ENCODE results near the gene ZBTB37. TPM values are rescaled to one million over a fixed set of nuclear protein-coding genes. Genes with fewer than 3 reads are reported as not detected.
"Not testable (repeated sequence)": the region's sequence is repeated elsewhere in the genome, so short reads cannot be mapped to it uniquely, and the experiment has no call there.

Gene ZBTB37, protein sequence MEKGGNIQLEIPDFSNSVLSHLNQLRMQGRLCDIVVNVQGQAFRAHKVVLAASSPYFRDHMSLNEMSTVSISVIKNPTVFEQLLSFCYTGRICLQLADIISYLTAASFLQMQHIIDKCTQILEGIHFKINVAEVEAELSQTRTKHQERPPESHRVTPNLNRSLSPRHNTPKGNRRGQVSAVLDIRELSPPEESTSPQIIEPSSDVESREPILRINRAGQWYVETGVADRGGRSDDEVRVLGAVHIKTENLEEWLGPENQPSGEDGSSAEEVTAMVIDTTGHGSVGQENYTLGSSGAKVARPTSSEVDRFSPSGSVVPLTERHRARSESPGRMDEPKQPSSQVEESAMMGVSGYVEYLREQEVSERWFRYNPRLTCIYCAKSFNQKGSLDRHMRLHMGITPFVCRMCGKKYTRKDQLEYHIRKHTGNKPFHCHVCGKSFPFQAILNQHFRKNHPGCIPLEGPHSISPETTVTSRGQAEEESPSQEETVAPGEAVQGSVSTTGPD
- 10 to 100 TPM; 15.6 to 19.7 TPM for total RNA-seq

DNA sequence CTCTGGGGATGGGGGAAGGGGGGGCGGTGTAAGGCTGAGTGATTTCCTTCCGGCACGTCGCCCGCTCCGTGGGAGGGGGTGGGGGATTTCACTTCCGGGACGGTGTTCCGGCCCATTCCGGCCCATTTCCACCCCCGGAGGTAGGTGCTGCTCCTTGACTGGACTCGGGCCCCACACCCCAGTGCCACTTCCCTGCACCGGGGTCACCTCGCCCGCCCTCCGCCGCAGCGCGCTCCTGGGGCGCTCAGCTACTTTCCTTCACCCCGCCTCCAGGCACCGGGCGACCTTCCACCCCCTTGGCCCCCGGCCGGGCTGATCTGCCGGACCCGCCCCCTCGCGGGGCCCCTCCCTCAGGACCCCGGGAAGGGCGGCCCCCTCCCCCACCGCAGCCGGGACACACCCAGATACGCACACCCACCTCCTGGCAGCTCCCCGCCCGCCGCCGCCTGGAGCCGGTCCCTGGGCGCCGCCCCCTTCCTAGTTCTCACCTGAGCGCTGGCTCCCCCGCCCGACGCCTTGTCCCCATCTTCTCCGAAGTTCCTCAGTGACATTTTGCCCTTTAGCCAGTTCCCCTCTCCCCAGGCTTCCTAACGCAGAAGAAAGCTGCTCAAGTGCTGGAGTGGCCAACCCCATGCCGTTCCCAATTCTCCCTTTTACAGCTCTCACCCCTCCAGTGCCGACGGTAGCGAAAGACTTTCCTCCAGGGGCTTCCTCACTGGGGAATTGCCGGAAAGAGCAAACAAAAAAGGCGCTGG, at the start of gene ZBTB37:
Gene ZBTB37, plus strand, starts transcription at position 115 of the 755 bp plus-strand sequence. CDS start 1,846 bp downstream, outside the sequence.
- H3K27me3 Mint-ChIP-seq: no peaks in the 10 kb centered on the region
- H3K4me1 Mint-ChIP-seq (ENCODE audit: low read depth in 2 of 2): peaks cover 59 to 82% of the 10 kb centered on the region in 2 donors
- peak within 1 kb of the TSS; percentile 89 to 92 for H3K27ac Mint-ChIP-seq

DNA sequence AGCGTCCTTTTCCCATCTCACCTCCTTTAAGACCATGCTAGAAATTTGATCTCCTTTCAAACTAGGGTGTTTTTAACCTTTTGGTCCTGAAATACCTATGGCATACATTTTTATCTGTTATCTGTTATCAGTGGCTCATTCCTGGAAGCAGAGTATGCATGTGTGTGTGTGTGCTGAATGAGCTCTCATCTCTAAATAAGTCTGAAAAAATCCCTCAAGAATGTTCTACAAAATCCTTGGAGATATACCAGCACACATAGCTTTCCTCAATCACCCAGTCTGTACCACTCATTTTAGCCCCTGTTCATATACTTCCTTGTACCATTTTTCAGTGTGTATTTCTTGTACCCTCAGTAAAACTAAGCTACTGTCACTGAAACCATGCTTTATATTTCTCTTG, 49.7 kb upstream of the ZBTB37 start:
- ATAC-seq (no peak), DNase-seq (ENCODE audit: low spot score) (no peak)
- Mint-ChIP-seq H3K9me3 (no peaks in the 10 kb centered on the region), H3K4me3 (no peak overlapping the region), H3K27me3 (no peaks in the 10 kb centered on the region), H3K27ac (no peak overlapping the region), H3K4me1 (ENCODE audit: low read depth in 2 of 2) (peaks cover 29 to 32% of the 10 kb centered on the region in 2 donors), H3K36me3 (peaks cover 28% of the 10 kb centered on the region)

More for the DNA sequence above, at the start of gene ZBTB37:
- peak within 1 kb of the TSS; percentile 99 for H3K4me3 Mint-ChIP-seq
- H3K36me3 Mint-ChIP-seq: peaks cover 47% of the 10 kb centered on the region
- H3K9me3 Mint-ChIP-seq: no peaks in the 10 kb centered on the region
- peak; percentile 69 to 71 for ATAC-seq
- peak; percentile 90 for DNase-seq (ENCODE audit: low spot score)

DNA sequence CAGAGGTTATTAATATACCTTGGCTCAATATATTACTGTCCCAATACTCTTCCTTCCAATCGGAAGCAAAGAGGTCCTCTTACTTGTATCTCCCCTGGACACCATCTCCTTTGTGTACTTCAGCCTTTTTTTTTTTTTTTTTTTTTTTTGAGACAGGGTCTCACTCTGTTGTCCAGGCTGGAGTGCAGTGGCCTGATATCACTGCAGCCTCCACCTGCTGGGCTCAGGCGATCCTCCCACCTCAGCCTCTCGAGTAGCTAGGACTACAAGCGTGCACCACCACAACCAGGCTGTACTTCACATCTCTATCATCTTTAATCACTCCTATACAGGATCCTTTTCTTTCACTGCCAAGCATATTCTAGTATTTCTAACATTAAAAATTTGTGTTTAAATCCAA, 46.5 kb upstream of the ZBTB37 start:
- peak overlapping the region in 1 of 2 donors; percentile 18 for H3K27ac Mint-ChIP-seq
- peaks cover 30% of the 10 kb centered on the region in 2 donors for H3K4me1 Mint-ChIP-seq (ENCODE audit: low read depth in 2 of 2)
- H3K27me3 Mint-ChIP-seq: no peaks in the 10 kb centered on the region
- DNase-seq (ENCODE audit: low spot score) (no peak), ATAC-seq (no peak)
- H3K4me3 Mint-ChIP-seq: peak overlapping the region; percentile 95
- H3K36me3 Mint-ChIP-seq: peaks cover 23% of the 10 kb centered on the region
- H3K9me3 Mint-ChIP-seq: no peaks in the 10 kb centered on the region

DNA sequence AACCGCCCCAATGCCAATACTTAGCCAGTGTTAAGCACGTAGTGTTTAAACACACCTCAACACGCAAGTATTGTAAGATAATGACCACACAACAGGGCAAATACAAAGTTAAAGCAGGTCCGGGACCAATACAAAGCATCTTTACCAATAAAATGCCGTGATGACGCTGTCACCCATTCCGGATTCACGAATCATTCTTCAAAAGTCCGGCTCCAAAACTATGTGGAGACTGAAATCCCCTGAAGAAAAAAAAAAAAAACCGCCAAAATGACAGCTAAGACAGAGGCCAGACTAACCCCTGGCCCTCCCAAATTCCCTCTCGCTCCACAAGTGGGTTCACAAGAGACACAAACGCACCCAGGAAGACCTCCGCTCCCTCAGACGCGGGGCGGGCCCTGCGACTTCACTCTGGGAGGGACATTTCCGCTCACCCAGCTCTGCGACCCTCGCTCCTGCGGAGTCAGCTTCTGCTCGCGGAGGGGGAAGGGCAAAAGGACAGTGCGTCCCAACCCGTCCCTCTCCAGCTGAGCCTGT, 44.3 kb upstream of the ZBTB37 start:
- no peaks in the 10 kb centered on the region for H3K9me3 Mint-ChIP-seq
- peak; percentile 80 for DNase-seq (ENCODE audit: low spot score)
- no peaks in the 10 kb centered on the region for H3K27me3 Mint-ChIP-seq
- H3K4me3 Mint-ChIP-seq: peak overlapping the region; percentile 95
- H3K4me1 Mint-ChIP-seq (ENCODE audit: low read depth in 2 of 2): peaks cover 33 to 36% of the 10 kb centered on the region in 2 donors
- ATAC-seq: peak; percentile 76
- H3K36me3 Mint-ChIP-seq: peaks cover 16% of the 10 kb centered on the region
- peak overlapping the region; percentile 93 to 100 for H3K27ac Mint-ChIP-seq

DNA sequence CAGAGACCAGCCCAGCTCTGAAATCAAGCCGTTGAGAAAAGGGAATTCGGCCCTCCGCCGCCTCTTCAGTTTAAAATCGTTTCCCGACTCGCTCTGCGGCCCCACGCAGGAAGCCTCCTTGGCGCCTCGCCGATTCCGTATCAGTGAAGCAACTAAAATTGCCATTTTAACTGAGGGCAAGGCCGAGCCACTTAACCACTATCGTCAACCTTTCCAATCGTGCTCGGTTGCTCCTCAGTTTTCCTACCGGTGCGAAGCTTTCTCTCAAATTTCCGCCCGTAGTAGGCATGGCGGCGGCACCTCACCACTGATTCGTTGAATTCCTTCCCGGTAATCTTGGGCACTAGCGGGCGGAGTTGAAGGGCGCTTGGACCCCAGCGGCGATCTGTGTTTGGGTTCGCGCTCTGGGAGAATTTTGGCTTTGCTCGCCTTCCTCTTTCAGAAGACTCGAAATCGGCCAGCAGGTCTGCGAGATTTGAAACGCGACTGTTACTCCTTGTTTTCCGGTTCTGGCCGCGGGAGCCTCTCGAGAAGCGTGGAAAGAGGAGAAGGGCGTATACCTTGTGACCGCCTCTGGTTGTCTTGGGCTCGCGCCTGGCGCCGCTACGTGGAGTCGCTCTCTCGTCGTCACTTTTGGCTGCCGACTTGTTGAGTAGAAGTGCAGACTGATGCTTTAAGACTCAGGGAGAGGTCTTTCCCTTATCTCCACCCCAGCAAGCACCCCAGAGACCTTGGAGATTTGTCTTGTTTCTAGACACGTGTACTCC, 43.7 kb upstream of the ZBTB37 start, which contains the start of the genes CENPL and DARS2:
Gene CENPL, minus strand, starts transcription at position 569 of the 767 bp plus-strand sequence. CDS start 13,584 bp downstream, outside the sequence.
Gene DARS2, plus strand, starts transcription at position 359 of the 767 bp plus-strand sequence. CDS start 557 bp downstream, outside the sequence.
- ATAC-seq (peak; percentile 91 to 95), DNase-seq (ENCODE audit: low spot score) (peak; percentile 93)
- peak within 1 kb of the TSS; percentile 93 to 100 for H3K27ac Mint-ChIP-seq
- H3K4me3 Mint-ChIP-seq: peak within 1 kb of the TSS; percentile 95
- peaks cover 33 to 40% of the 10 kb centered on the region in 2 donors for H3K4me1 Mint-ChIP-seq (ENCODE audit: low read depth in 2 of 2)
- H3K36me3 Mint-ChIP-seq: peaks cover 16% of the 10 kb centered on the region
- H3K27me3 Mint-ChIP-seq: no peaks in the 10 kb centered on the region
- H3K9me3 Mint-ChIP-seq: no peaks in the 10 kb centered on the region

DNA sequence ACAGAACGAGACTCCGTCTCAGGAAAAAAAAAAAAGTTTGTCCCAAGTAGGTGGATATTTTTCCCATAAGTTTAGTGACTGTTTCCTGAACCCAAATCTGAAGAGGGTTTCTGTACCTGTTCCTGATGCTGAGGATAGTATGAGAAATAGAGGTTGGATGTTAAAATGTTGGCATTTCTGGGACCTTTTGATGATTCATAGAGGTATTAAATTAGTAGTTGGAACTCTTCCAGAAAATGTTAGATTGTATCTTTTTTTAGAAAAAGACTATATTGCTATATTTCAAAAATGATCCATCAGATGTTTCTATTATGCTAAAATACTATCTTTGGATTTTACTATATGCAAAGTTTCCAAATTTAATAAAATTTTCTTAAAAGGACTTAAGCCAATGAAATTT, 40.6 kb upstream of the ZBTB37 start:
- DNase-seq (ENCODE audit: low spot score): no peak

DNA sequence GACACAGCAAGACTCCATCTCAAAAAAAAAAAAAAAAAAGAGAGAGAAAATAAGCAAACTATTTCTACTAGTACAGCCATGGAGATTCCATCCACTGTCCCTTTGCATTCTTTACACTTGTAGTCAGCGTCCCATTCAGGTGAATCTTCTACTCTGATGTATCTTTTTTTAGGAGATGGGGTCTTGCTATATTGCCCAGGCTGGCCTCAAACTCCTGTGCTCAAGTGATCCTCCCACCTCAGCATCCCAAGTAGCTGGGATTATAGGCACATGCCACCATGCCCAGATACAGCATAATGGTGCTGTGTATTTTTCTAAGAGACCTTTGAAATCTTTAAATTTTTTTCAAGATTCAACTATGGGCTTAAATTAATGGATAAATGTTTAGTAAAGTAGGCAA, 35.4 kb upstream of the ZBTB37 start:
- DNase-seq (ENCODE audit: low spot score) (no peak), ATAC-seq (no peak)
- Mint-ChIP-seq H3K9me3 (no peaks in the 10 kb centered on the region), H3K36me3 (no peaks in the 10 kb centered on the region), H3K27me3 (no peaks in the 10 kb centered on the region), H3K27ac (no peak overlapping the region), H3K4me1 (ENCODE audit: low read depth in 2 of 2) (peaks cover 0 to 11% of the 10 kb centered on the region in 2 donors), H3K4me3 (no peak overlapping the region)

More for the DNA sequence above, 40.6 kb upstream of the ZBTB37 start:
- H3K9me3 Mint-ChIP-seq: no peaks in the 10 kb centered on the region
- peaks cover 27 to 32% of the 10 kb centered on the region in 2 donors for H3K4me1 Mint-ChIP-seq (ENCODE audit: low read depth in 2 of 2)
- no peaks in the 10 kb centered on the region for H3K27me3 Mint-ChIP-seq
- H3K36me3 Mint-ChIP-seq: peaks cover 10% of the 10 kb centered on the region
- H3K4me3 Mint-ChIP-seq: no peak overlapping the region
- no peak for ATAC-seq
- no peak overlapping the region for H3K27ac Mint-ChIP-seq

DNA sequence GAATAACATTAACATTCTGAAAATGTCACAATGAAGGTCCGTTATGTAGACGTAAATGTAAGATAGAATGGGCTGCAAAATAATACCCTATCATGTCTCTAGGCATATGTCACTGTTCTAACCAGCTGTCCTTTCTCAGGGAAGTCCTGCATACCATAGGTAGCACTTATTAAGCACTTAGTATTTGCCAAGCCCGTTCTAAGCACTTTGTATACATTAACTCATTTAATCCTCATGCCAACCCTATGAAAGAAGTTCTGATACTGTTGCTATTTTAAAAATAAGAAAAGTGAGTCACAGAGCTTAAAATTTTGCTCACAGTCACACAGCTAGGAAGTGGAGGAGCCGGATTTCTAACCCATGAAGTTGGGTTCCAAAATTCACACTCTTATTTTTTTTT, 16.1 kb upstream of the ZBTB37 start:
- DNase-seq (ENCODE audit: low spot score) (no peak), ATAC-seq (no peak)
- no peaks in the 10 kb centered on the region for H3K27me3 Mint-ChIP-seq
- no peak overlapping the region for H3K27ac Mint-ChIP-seq
- no peak overlapping the region for H3K4me3 Mint-ChIP-seq
- H3K9me3 Mint-ChIP-seq: no peaks in the 10 kb centered on the region
- peaks cover 0 to 2% of the 10 kb centered on the region in 2 donors for H3K4me1 Mint-ChIP-seq (ENCODE audit: low read depth in 2 of 2)
- H3K36me3 Mint-ChIP-seq: peaks cover 14% of the 10 kb centered on the region

DNA sequence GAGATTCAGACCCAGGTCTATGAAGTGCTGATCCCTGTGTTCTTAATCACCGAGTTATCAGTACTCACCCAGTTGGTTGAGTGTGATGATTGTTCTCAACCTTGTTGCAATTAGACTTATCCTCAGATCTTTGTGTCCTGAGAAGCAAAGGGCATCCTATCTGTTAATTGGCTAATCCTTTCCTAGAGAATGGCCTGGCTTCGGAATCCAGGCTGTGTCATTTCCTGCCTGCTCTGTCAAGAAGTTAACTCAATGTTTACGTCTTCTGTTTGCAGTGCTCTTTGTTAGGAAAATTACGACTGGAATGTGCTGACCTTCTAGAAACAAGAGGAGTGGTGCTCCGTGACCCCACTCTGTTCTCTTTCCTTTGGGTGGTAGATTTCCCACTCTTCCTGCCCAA, 15.1 kb upstream of the ZBTB37 start:
- ATAC-seq (no peak), DNase-seq (ENCODE audit: low spot score) (no peak)
- Mint-ChIP-seq H3K4me3 (no peak overlapping the region), H3K27ac (no peak overlapping the region), H3K36me3 (peaks cover 20% of the 10 kb centered on the region), H3K9me3 (no peaks in the 10 kb centered on the region), H3K27me3 (no peaks in the 10 kb centered on the region), H3K4me1 (ENCODE audit: low read depth in 2 of 2) (peaks cover 0 to 1% of the 10 kb centered on the region in 2 donors)

DNA sequence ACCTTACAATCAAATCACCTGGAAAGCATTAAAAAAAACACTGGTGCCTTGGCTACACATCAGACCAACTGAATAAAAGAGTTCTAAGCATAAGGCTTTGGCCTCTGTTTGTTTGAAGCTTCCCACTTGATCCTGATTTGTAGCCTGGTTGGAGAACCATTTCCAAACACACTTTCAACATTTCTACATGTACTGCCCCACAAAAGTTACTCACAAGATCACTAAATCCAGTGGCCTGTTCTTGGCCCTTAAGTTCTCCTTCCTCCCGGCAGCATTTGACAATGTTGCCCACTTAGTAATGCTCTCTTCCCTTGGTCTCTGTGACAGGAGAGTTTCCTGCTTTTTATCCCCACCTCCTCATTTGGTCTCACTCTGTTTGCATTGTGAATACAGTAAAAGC, 12.2 kb upstream of the ZBTB37 start:
- DNase-seq (ENCODE audit: low spot score): no peak
- peak overlapping the region; percentile 7 to 11 for H3K27ac Mint-ChIP-seq
- peaks cover 20% of the 10 kb centered on the region for H3K36me3 Mint-ChIP-seq
- no peaks in the 10 kb centered on the region for H3K27me3 Mint-ChIP-seq
- H3K9me3 Mint-ChIP-seq: no peaks in the 10 kb centered on the region
- no peak for ATAC-seq
- H3K4me3 Mint-ChIP-seq: no peak overlapping the region
- H3K4me1 Mint-ChIP-seq (ENCODE audit: low read depth in 2 of 2): no peaks in the 10 kb centered on the region

DNA sequence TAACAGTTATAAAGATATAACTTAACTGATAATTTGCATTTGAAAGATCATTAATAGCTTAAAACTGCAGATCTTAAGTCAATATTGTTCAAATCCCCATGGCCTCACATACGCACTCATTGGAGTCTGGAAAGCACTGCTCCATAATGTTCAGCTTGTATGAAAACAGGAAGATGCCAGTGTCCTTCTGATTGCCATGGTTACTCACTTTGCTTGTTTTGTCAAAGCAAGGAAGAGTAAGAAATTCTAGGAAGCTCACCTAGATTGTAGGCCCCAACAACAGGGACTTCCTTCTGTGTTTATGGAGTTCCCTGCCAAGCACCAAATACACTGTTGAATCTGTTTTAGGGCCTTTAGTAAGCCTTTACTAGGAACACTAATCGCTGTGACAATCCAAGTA, 11.3 kb upstream of the ZBTB37 start:
- DNase-seq (ENCODE audit: low spot score) (no peak), ATAC-seq (no peak)
- no peaks in the 10 kb centered on the region for H3K9me3 Mint-ChIP-seq
- H3K27ac Mint-ChIP-seq: no peak overlapping the region
- H3K27me3 Mint-ChIP-seq: no peaks in the 10 kb centered on the region
- peaks cover 20% of the 10 kb centered on the region for H3K36me3 Mint-ChIP-seq
- no peaks in the 10 kb centered on the region for H3K4me1 Mint-ChIP-seq (ENCODE audit: low read depth in 2 of 2)
- no peak overlapping the region for H3K4me3 Mint-ChIP-seq

DNA sequence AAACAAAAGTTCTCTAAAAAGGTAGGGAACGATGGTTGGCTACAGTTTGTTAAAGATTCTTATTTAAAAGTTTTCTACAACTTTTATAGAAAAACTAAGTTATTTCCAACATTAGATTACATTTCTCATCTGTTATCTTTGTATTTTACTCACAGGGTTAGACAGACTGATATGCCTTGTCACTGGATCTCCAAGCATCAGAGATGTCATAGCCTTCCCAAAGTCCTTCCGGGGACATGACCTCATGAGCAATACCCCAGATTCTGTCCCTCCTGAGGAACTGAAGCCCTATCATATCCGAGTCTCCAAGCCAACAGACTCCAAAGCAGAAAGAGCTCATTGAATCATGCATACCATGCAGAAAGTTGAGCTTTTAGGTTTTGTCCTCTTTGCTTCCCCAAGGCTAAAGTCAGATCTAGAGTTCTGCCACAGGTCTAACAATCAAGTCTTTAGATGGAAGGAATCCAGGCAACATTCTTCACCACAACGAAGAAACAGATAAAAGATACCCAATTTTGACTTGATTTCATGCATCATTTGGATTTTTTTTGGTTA, 10.7 kb upstream of the ZBTB37 start:
- ATAC-seq (no peak), DNase-seq (ENCODE audit: low spot score) (no peak)
- no peaks in the 10 kb centered on the region for H3K9me3 Mint-ChIP-seq
- H3K27ac Mint-ChIP-seq: no peak overlapping the region
- no peaks in the 10 kb centered on the region for H3K27me3 Mint-ChIP-seq
- H3K4me1 Mint-ChIP-seq (ENCODE audit: low read depth in 2 of 2): no peaks in the 10 kb centered on the region
- H3K36me3 Mint-ChIP-seq: peaks cover 20% of the 10 kb centered on the region
- no peak overlapping the region for H3K4me3 Mint-ChIP-seq

DNA sequence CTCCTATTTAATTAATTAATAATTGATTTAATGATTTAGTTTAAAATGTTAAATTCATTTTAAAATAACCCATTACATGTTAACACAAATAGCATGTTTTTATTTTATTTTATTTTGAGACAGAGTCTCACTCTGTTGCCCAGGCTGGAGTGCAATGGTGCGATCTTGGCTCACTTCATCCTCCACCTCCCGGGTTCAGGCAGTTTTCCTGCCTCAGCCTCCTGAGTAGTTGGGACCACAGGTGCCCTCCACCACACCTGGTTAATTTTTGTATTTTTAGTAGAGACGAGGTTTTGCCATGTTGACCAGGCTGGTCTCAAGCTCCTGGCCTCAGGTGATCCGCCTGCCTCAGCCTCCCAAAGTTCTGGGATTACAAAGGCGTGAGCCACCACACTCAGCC, 8.6 kb upstream of the ZBTB37 start:
- H3K36me3 Mint-ChIP-seq: peaks cover 27% of the 10 kb centered on the region
- not testable (repeated sequence) for H3K4me1 Mint-ChIP-seq (ENCODE audit: low read depth in 2 of 2); DNase-seq (ENCODE audit: low spot score); H3K9me3 Mint-ChIP-seq; ATAC-seq; H3K4me3 Mint-ChIP-seq; H3K27me3 Mint-ChIP-seq; H3K27ac Mint-ChIP-seq
